ENCODE data around the gene RPUSD1.
"Not testable (repeated sequence)": the region's sequence is repeated elsewhere in the genome, so short reads cannot be mapped to it uniquely, and the experiment has no call there.

The RPUSD1 gene

DNA sequence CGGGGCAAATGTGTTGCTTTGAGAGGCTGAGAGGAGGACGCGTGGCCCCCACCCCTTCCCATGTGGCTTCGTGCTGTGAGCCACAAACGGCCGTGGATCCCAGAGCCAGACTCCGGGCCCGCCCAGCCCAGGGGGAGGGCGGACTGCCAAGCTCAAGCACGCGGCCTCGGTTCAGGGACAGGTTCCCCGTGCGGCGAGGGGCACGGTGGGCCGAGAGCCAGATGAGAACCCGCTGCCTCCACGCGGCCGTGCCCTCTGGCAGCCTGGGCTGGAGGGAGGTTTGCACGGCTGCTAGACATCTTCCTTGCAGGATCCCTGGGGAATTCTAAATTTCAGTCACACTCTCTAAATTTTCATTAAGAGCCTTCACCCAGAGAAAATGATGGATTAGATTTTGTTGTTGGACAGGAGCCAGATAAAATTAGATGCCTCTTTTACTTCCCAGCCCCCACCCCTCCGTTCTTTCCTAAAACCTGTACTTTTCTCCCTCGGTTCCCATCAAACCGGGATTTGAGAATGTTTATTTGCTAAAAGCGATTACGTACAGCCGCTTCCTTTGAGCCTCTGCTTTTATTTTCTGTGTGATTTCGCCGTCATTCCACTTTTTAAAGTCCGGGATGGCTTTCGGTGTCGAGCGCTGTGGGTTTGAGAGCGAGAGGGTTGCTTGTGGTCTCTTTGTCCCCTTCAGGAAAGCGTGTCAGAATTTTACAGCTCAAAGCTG, 37.3 kb upstream of the RPUSD1 start:
- H3K4me1 ChIP-seq (ENCODE audit: control insufficient read depth, insufficient read depth, low read length): no peaks in the 10 kb centered on the region
- peaks cover 3% of the 10 kb centered on the region for H3K27me3 ChIP-seq (ENCODE audit: control insufficient read depth, insufficient read depth, low read length)
- no peaks in the 10 kb centered on the region for H3K36me3 ChIP-seq (ENCODE audit: control insufficient read depth, insufficient read depth, low read length)
- H3K9ac ChIP-seq (ENCODE audit: low read length): no peak overlapping the region
- no peak overlapping the region for H3K27ac ChIP-seq (ENCODE audit: low read depth, low read length)
- no peak overlapping the region for H3K4me3 ChIP-seq (ENCODE audit: low read length)

DNA sequence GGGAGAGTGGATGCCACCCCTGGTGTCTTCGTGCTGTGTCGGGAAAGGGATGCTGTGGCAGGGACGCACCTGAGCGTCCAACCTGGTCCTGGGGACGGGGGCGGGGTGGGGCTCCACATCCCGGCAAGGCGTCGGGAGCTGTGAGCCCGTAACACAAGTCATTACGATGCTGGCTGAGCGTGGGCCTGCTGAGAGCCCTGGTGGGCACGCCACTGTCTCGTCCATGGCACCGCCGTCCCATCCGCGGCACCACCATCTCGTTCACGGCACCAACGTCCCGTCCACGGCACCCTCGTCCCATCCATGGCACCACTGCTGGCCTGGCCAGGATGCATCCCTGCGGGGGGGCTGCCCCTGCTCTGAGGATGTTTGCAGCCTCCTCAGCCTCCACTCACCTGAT, 36.4 kb upstream of the RPUSD1 start:
- no peaks in the 10 kb centered on the region for H3K36me3 ChIP-seq (ENCODE audit: control insufficient read depth, insufficient read depth, low read length)
- no peak overlapping the region for H3K4me3 ChIP-seq (ENCODE audit: low read length)
- H3K27ac ChIP-seq (ENCODE audit: low read depth, low read length): no peak overlapping the region
- H3K4me1 ChIP-seq (ENCODE audit: control insufficient read depth, insufficient read depth, low read length): no peaks in the 10 kb centered on the region
- H3K9ac ChIP-seq (ENCODE audit: low read length): no peak overlapping the region
- peaks cover 3% of the 10 kb centered on the region for H3K27me3 ChIP-seq (ENCODE audit: control insufficient read depth, insufficient read depth, low read length)

DNA sequence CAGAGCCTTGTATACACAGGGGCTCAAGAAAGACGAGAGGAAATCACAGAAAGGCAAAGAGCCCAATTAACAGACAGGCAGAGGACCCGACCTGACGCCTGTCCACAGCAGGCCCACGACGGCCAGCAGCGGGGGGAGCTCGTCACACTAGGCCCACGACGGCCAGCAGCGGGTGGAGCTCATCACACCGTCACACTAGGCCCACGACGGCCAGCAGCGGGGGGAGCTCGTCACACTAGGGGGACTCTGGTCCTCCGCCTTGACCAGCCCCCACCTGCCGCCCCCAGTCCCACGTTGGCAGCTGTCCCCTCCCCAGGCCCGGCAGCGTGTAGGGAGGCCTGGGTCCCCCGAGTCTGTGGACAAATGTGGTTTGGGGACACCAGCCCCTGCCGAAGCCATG, 36.0 kb upstream of the RPUSD1 start:
- H3K4me1 ChIP-seq (ENCODE audit: control insufficient read depth, insufficient read depth, low read length): no peaks in the 10 kb centered on the region
- no peak overlapping the region for H3K9ac ChIP-seq (ENCODE audit: low read length)
- H3K27ac ChIP-seq (ENCODE audit: low read depth, low read length): no peak overlapping the region
- H3K27me3 ChIP-seq (ENCODE audit: control insufficient read depth, insufficient read depth, low read length): peaks cover 3% of the 10 kb centered on the region
- no peaks in the 10 kb centered on the region for H3K36me3 ChIP-seq (ENCODE audit: control insufficient read depth, insufficient read depth, low read length)
- H3K4me3 ChIP-seq (ENCODE audit: low read length): no peak overlapping the region

DNA sequence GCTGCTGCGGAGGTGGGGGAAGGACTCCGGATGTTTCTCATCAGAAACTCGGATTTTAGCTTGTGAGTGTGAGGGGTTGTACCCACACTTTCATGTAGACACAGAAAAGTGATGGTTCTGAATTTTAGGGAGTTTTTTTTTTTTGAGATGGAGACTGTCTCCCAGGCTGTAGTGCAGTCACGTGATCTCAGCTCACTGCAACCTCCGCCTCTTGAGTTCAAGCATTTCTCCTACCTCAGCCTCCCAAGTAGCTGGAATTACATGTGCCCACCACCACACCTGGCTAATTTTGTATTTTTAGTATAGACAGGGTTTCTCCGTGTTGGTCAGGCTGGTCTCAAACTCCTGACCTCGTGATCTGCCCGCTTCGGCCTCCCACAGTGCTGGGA, 34.7 kb upstream of the RPUSD1 start:
- H3K36me3 ChIP-seq (ENCODE audit: control insufficient read depth, insufficient read depth, low read length): no peaks in the 10 kb centered on the region
- no peak overlapping the region for H3K4me3 ChIP-seq (ENCODE audit: low read length)
- H3K4me1 ChIP-seq (ENCODE audit: control insufficient read depth, insufficient read depth, low read length): no peaks in the 10 kb centered on the region
- H3K27me3 ChIP-seq (ENCODE audit: control insufficient read depth, insufficient read depth, low read length): peaks cover 3% of the 10 kb centered on the region
- H3K27ac ChIP-seq (ENCODE audit: low read depth, low read length): no peak overlapping the region
- no peak overlapping the region for H3K9ac ChIP-seq (ENCODE audit: low read length)

DNA sequence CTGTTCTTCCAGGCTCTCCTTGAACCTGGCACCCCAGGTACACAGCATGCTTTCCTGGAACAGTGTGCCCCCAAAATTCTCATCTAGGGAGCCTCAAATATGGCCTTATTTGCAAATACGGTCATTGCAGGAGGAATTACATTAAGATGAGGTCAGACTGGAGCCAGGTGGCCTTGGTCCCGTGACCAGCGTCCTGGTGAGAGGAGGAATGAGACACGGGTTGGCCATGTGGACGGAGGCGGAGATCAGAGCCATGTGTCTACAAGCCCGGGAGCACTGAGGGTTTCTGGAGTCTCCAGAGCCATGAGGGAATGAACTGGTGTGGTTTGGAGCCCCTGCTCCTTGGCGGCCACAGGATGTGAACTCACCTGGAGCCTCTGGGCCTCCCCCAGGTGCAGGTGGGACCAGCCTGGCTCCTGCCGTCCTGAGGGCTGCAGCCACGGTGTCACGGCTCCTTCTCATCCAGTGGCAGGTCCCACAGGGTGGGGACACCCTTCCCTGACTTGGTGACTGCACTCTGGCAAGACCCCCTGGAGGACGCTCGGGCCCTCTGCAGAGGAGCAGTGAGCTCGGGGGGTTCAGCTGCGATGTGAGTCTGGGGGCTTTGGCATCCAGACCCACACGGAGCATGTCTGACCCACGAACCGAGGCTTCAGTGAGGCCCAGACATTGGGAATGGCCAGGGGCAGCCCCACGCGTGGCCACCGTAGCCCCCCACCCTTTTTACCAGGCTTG, 34.2 kb upstream of the RPUSD1 start:
- no peak overlapping the region for H3K9ac ChIP-seq (ENCODE audit: low read length)
- no peak overlapping the region for H3K4me3 ChIP-seq (ENCODE audit: low read length)
- peaks cover 3% of the 10 kb centered on the region for H3K27me3 ChIP-seq (ENCODE audit: control insufficient read depth, insufficient read depth, low read length)

DNA sequence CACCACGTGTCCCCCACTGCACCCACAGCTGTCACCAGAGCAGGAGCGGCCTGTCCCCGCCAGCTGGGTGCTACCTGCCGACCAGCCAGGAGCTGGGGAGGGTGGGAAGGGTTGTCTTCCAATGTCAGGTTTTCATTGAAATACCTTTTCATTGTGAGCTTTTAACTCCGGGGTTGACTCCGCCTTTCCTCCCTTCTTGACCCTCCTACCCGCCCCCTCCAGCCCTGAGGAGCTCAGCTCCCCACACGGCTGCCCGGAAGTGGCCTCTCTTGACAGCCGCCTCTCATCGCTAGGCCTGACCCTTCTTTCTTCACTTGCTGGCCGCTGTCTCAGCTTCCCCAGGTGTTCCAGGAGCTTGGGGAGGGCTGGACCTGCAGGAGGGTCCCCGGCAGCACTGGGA, 33.6 kb upstream of the RPUSD1 start:
- H3K4me3 ChIP-seq (ENCODE audit: low read length): no peak overlapping the region
- H3K27ac ChIP-seq (ENCODE audit: low read depth, low read length): no peak overlapping the region
- H3K9ac ChIP-seq (ENCODE audit: low read length): no peak overlapping the region
- H3K27me3 ChIP-seq (ENCODE audit: control insufficient read depth, insufficient read depth, low read length): no peaks in the 10 kb centered on the region
- no peaks in the 10 kb centered on the region for H3K4me1 ChIP-seq (ENCODE audit: control insufficient read depth, insufficient read depth, low read length)
- no peaks in the 10 kb centered on the region for H3K36me3 ChIP-seq (ENCODE audit: control insufficient read depth, insufficient read depth, low read length)

More for the DNA sequence above, 34.2 kb upstream of the RPUSD1 start:
- no peaks in the 10 kb centered on the region for H3K36me3 ChIP-seq (ENCODE audit: control insufficient read depth, insufficient read depth, low read length)
- no peak overlapping the region for H3K27ac ChIP-seq (ENCODE audit: low read depth, low read length)
- H3K4me1 ChIP-seq (ENCODE audit: control insufficient read depth, insufficient read depth, low read length): no peaks in the 10 kb centered on the region

DNA sequence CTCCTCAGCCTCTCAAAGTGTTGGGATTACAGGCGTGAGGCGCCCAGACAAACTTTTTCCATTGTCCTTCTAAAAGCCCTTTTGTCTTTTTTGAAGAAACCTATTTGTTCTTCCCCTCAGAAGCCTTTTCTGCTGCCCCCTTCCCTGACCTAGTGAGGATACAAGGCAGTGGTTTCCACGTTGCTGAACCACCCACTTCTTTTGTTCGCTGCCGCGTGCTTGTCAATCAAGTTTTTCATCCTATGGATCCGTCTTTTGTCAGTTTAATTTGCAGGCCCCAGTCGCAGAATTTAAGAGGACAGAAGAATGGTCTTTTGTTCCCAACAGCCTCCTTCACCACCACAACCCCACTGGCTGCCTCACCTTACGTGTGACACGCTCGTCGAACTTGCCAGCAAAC, 32.6 kb upstream of the RPUSD1 start:
- H3K4me1 ChIP-seq (ENCODE audit: control insufficient read depth, insufficient read depth, low read length): no peaks in the 10 kb centered on the region
- no peak overlapping the region for H3K4me3 ChIP-seq (ENCODE audit: low read length)
- H3K36me3 ChIP-seq (ENCODE audit: control insufficient read depth, insufficient read depth, low read length): no peaks in the 10 kb centered on the region
- no peaks in the 10 kb centered on the region for H3K27me3 ChIP-seq (ENCODE audit: control insufficient read depth, insufficient read depth, low read length)
- no peak overlapping the region for H3K9ac ChIP-seq (ENCODE audit: low read length)
- no peak overlapping the region for H3K27ac ChIP-seq (ENCODE audit: low read depth, low read length)

DNA sequence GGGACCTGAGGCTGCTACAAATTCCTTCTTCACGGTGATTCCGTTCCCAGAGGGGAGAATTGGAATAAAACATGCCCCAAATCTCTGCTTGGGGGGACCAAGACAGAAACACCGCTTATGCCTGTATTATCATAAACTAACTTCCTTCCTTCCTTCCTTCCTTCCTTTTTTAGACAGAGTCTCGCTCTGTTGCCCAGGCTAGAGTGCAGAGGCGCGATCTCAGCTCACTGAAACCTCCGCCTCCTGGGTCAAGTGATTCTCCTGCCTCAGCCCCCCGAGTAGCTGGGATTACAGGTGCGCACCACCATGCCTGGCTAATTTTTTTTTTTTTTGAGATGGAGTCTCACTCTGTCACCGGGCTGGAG, 31.8 kb upstream of the RPUSD1 start:
- H3K4me1 ChIP-seq (ENCODE audit: control insufficient read depth, insufficient read depth, low read length); H3K27me3 ChIP-seq (ENCODE audit: control insufficient read depth, insufficient read depth, low read length); H3K36me3 ChIP-seq (ENCODE audit: control insufficient read depth, insufficient read depth, low read length): not testable (repeated sequence)

DNA sequence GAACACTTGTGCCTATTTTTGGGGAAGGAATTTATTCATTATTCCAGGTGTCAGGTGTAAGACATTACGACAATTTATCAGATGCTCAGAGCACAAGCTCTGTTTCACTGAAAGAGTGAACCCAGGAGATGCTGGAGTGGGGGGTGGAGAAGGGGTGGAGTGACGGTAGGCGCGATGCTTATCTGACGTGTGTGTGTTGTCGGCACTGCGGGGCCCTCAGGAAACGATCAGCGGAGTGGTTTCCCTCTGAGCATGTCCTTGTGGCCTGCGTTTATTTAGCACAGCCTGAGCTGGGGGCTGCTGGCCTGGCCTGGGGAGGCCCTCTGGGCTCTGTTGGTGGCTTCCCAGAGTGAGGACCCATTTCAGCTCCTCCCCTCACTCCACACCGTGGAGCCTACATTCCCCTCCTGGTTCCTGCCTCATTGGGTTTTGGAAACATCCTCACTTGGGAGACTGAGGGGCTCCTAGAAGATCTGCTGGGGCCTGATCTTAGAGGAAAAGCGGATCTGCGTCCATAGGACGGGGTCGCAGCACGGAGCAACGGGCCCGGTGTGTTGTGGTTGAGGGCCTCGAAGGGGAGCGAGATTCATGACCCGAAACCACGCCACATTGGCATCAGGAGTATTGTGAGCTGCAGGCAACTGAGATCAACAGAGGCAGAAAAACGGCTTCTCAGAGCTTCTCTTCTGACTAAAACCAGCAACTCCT, 31.3 kb upstream of the RPUSD1 start:
- Histone ChIP-seq H3K36me3 (ENCODE audit: control insufficient read depth, insufficient read depth, low read length) (no peaks in the 10 kb centered on the region), H3K27ac (ENCODE audit: low read depth, low read length) (no peak overlapping the region), H3K4me1 (ENCODE audit: control insufficient read depth, insufficient read depth, low read length) (no peaks in the 10 kb centered on the region), H3K27me3 (ENCODE audit: control insufficient read depth, insufficient read depth, low read length) (no peaks in the 10 kb centered on the region), H3K4me3 (ENCODE audit: low read length) (no peak overlapping the region), H3K9ac (ENCODE audit: low read length) (no peak overlapping the region)

More for the DNA sequence above, 31.8 kb upstream of the RPUSD1 start:
- H3K9ac ChIP-seq (ENCODE audit: low read length); H3K4me3 ChIP-seq (ENCODE audit: low read length); H3K27ac ChIP-seq (ENCODE audit: low read depth, low read length): not testable (repeated sequence)

DNA sequence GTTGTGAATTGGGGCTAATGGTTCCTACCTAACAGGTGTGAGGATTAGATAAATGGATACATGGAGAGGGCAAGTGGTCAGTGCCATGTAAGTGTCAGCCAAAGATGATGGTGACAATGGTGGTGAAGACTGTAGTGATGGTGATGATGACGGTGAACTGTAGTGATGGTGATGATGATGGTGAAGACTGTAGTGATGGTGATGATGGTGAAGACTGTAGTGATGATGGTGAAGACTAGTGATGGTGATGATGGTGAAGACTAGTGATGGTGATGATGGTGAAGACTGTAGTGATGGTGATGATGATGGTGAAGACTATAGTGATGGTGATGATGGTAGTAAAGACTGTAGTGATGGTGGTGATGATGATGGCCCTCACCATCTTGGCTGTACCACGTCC, 30.4 kb upstream of the RPUSD1 start:
- no peak overlapping the region for H3K27ac ChIP-seq (ENCODE audit: low read depth, low read length)
- no peaks in the 10 kb centered on the region for H3K27me3 ChIP-seq (ENCODE audit: control insufficient read depth, insufficient read depth, low read length)
- no peak overlapping the region for H3K4me3 ChIP-seq (ENCODE audit: low read length)
- no peak overlapping the region for H3K9ac ChIP-seq (ENCODE audit: low read length)
- H3K36me3 ChIP-seq (ENCODE audit: control insufficient read depth, insufficient read depth, low read length): no peaks in the 10 kb centered on the region
- no peaks in the 10 kb centered on the region for H3K4me1 ChIP-seq (ENCODE audit: control insufficient read depth, insufficient read depth, low read length)

DNA sequence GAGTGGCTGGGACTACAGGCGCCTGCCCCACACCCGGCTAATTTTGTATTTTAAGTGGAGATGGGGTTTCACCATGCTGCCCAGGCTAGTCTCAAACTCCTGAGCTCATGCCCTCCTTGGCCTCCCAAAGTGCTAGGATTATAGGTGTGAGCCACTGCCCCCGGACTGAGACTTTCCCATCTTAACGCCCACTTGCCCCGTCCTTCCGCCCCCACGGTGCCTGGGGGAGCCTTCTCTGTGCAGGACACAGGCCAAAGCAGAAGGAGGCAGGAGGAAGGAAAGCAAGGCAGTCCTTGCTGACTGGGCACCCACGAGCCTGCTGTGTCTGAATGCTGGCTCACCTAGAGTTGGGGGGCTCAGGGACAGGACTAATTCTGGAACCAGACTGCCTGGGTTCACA, 30.0 kb upstream of the RPUSD1 start:
- Histone ChIP-seq H3K9ac (ENCODE audit: low read length) (no peak overlapping the region), H3K4me3 (ENCODE audit: low read length) (no peak overlapping the region), H3K36me3 (ENCODE audit: control insufficient read depth, insufficient read depth, low read length) (no peaks in the 10 kb centered on the region), H3K27ac (ENCODE audit: low read depth, low read length) (no peak overlapping the region), H3K27me3 (ENCODE audit: control insufficient read depth, insufficient read depth, low read length) (peaks cover 3% of the 10 kb centered on the region), H3K4me1 (ENCODE audit: control insufficient read depth, insufficient read depth, low read length) (no peaks in the 10 kb centered on the region)

DNA sequence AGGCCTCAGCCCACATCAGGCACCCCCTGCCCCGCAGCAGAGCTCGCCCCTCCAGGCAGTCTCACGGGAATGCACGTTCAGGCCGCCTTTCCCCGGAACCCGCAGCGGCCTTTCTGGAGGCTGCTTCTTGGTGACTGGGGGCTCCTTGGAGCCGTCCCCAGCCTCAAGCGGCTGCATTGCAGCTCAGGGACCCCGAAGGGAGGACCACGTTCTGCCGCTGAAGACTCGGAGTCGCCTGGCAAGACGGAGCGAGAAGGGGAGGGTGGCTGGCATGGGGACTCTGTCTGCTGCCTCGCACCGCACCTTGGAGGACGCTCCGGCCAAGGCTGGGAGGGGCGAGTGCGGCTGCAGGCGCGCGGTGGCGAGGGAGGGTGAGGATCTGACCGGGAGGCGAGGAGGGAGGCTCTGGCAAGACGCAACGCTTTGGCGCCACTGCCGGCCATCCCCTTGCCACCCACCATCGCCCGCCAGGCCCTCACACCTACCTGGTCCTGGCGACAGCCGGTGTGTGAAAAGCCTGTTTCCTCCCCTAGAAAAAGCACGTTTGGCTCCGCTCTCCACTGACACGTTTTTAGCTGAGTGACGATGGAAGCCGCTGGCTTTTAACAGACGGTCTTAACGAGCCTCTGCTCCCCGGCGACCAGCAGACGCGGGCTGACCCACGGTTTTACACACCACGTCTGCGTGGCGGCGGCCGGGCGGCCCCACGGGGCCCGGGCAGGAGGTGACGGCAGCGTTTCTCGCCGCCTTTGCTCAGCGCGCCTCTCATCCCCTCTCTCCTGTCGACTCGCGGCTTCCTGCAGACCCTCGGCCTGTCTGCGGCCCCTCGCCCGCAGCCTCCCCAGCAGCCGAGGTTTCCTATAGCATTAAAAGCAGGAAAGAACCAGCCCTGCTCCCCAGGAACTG, 29.1 kb upstream of the RPUSD1 start:
- Histone ChIP-seq H3K9ac (ENCODE audit: low read length) (no peak overlapping the region), H3K4me3 (ENCODE audit: low read length) (no peak overlapping the region), H3K36me3 (ENCODE audit: control insufficient read depth, insufficient read depth, low read length) (no peaks in the 10 kb centered on the region), H3K27ac (ENCODE audit: low read depth, low read length) (no peak overlapping the region), H3K4me1 (ENCODE audit: control insufficient read depth, insufficient read depth, low read length) (no peaks in the 10 kb centered on the region), H3K27me3 (ENCODE audit: control insufficient read depth, insufficient read depth, low read length) (peaks cover 5% of the 10 kb centered on the region)

All from rectal smooth muscle tissue (tissue), 1 donor.